ENCODE data around the gene CTIF.

Gene CTIF

GRCh38 chr18:48669991-48670750, 131.3 kb downstream of the CTIF start:
- no peak for DNase-seq

GRCh38 chr18:48670751-48671560, 132.1 kb downstream of the CTIF start:
- no peak for DNase-seq

- DNase-seq: no peak
Measured at GRCh38 chr18:48671561-48671945, 132.7 kb downstream of the CTIF start.

DNA sequence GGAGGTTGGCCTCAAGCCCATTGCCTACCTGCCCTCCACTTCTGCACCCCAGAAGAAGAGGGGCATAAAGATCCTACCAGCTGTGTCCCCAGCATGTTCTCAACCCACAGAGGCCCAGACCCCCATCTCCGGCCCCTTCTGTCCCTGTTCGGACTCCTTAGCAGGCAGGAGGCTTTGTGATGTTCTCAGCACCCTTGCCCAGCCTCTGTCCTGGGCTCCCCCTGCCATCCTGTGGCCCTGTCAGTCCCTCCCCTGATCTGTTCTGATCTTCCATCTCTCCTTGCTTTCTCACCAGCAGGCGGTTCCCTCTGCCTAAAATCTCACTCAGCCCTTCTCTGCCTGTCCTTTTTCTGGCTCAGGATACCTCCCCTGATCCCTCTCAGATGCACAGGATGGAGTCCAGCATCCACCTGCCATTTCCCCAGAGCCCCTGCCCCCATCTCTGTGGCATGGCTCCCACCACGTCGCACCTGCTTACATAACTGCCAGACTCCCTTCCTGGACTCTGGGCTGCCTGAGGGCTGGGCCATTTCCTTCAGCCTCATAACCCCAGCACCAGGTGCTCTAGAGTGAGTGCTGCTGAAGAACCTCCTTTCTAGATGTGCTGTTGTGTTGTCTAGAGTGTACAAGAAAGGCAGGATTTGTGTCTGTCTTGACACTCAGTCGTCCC, 134.0 kb downstream of the CTIF start:
- DNase-seq: no peak

- DNase-seq: no peak
Measured at GRCh38 chr18:48673456-48673852, 134.6 kb downstream of the CTIF start.

DNA sequence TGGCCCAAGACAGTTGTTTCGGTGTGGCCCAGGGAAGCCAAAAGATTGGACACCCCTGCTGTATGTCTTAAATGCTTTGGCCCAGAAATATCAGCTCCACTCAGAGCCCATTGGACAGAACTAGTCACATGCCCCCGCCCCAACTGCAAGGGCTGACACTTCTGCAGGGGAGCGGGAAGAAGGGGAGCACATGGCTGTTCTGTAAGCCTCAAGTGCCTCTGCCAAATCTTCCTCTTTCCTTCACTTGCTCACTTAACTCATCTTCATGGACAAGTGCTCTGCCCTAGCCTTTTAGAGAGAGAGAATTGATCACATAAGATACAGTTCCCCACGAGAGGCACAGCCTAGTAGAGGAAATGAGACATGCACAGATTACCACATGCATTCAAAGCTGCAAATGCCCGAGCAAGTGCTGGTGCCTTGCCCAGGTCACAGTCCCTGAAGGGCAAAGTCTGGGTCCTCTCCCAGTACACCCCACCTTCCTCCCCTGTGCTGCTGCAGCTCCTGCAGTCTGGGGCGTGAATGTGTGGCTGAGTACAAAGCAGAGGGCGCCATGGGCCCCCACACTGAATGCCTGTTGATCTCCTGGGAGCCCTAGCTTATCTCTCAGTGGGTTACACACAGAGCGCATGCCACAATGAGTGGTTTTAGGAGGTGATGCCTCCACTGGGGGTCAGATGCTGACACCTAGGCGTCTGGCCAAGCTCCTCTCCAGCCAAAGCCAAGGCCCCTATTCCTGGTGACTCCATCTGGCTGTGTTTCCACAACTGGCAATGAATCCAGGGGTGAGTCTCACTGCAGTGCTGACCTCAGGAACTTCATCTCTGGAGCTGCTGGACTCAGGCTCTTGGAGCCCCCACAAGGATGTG, 135.3 kb downstream of the CTIF start:
- no peak for DNase-seq

- DNase-seq: no peak
Measured at GRCh38 chr18:48674758-48675351, 136.0 kb downstream of the CTIF start.

GRCh38 chr18:48675352-48675761, 136.5 kb downstream of the CTIF start:
- peak; percentile 35 for DNase-seq

- DNase-seq: no peak
Measured at GRCh38 chr18:48675912-48676311, 137.1 kb downstream of the CTIF start.

DNA sequence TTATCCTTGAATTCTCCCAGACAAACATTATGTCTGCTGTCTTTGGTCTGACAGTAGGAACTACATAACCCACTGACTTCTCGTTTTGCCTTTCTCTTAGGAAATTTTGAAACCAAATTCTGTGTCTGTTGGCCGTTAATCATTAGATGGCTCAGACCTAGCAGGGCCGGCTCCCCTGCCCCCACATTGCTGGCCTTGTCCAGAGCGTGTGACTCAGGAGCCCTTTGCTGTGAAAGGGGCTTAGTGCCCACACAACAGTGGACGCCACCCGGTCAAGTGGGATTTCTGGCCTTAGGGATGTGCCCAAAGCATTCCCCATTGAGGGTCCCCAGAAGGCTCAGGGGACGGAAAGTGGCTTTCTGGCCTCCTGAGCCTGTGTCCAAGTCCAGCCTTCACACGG, 137.5 kb downstream of the CTIF start:
- no peak for DNase-seq

- peak; percentile 43 for DNase-seq
Measured at GRCh38 chr18:48676756-48677368, 138.0 kb downstream of the CTIF start.

DNA sequence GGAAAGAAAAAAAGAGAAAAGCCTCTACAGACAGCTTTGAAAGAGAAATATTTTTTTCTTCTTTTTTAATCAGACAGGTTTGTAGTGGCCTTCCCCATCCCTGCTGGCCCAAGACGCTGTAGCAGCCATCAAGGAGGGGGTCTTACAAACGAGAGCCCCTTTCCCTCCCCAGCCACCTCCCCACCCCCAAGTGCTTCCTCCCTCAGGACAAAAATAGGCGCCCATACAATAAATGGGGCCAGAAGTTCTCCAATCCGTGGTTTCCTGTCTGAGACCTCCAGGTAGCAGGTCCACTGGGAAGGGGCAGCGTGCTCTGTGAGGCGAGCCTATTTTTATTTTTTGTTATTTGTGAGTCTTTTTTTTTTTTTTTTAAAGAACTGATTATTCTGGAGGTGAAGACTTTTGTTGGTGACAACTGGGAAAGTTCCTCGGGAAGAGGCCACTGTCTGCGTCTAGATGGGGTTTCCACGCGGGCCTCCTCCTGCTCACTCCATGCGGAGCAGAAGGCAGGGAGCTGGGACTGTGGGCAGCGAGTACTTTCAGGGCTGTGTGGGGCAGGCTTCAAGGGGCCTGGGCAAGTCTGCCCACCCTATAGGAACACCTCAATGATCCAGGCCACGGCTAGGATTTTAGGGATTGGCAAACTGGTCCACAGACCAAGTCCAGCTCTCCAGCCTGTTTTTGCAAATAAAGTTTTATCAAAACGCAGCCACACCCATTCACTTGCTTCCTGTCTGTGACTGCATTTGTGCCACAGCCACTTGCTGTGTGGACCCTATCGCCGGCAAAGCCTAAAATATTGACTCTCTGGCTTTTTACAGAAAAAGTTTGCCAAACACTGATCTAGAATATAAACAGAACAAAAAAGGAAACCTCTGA, 139.6 kb downstream of the CTIF start:
- DNase-seq: no peak

DNA sequence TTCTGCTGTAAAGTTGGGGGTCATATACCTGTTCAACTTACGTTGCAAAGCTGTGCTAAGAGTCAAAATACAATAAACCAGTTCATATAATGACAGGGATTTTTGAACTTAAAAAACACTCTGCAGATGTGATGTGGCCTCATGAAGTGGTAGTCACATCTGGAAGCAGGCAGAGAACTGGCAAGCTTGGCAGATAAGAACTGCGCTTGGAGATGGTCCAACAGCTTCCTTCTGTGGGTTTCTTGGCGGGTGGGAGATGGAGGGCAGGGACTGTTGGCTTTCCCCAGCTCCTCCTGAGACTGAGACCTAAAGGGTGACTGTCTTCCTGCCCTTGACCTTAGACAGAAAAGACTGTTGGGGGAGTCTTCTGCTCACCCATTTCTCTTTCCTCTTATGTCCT, 140.4 kb downstream of the CTIF start:
- DNase-seq: no peak

- no peak for DNase-seq
Measured at GRCh38 chr18:48680339-48681250, 141.8 kb downstream of the CTIF start.

DNA sequence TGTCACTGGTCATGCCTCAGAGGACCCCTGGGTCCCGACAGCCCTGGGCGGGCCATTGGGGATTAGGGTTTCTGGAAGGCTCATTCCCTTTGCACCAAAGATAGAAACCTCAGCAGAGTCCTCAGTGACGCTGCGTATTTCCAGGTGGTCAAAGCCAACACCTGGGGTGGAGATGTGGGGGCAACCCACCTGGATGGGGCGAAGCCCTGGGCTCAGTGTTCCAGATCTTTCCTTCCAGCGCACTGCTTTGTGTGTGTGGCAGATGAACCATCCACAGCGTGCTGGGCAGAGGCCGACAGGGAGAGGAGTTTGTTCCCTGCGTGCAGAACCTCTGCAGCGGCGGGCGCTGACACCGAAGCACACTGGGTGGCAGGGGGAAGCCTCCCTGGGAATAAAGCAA, 143.9 kb downstream of the CTIF start:
- DNase-seq: no peak

DNA sequence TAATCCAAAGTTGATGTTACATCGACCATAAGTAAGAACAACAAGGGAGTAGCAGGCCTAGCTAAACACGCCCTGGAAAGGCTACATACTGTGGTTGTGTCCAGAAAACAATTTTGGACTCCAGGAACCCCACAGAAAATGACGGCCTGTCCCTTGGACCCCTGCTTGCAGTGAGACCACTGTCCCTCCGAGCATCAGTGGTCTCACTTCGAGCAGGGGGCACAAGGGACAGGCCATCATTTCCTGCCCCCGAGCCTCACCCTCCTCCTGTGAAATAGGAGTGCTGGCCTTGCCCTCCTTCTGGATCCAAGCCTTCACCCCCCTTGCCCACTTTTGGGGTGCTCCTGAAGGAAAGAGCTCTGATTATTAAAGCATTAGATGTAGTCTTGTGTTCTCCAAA, 144.4 kb downstream of the CTIF start:
- no peak for DNase-seq

- DNase-seq: no peak
Measured at GRCh38 chr18:48683661-48684060, 144.8 kb downstream of the CTIF start.

DNA sequence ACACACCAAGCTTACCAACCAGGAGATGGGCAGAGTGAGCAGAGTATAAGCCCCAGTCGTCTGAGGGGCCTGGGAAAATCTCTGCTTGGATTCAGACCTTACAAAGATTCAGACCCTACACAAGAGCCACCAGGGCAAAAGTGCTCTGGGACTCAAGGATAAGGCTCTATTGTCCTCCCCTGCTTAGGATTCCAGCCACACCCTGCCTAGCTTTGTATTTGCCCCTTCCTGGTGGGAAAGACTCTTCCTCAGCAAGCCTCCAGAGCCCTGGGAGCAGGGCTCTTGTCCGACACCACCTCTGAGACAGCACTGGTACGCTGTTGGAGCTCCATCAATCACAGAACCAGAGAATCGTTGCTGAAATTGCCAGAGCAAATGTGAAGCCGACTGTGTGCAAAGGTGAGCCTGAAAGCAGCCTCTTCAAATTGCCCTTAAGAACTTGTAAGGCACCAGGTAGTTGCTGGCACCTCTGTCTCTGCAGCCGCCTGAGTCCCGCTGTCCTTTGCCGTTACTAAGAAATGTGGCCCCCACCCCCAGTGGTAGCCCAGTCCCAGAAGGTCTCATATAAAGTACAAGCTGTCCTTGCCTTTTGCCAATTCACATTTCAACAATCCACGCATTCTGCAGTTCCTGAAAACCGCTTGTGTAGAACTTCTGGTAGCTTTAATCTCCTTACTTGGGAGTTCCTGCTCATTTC, 148.7 kb downstream of the CTIF start:
- DNase-seq: no peak

DNA sequence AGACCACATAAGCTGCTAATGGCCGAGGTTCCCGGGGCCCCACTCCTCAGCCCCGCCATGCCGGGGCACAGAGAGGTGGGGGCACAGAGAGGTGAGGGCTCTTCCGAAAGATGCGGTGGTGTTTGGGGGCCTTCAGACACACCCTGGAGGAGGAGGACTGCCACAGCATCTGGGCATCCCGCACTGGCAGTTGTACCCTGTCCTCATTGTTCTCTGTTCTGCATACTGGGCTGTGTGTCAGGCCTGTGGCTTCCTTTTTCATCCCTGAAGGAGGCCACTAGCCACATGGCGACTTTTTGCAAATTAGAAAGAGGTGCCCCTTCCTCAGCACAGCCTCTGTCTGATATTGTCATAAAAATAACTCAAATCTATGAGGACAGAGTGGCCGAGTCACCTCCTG, 150.1 kb downstream of the CTIF start:
- no peak for DNase-seq

Measured in NCI-H1048 (cell line).